ENCODE data around the gene ARID1B.

ARID1B gene

DNA sequence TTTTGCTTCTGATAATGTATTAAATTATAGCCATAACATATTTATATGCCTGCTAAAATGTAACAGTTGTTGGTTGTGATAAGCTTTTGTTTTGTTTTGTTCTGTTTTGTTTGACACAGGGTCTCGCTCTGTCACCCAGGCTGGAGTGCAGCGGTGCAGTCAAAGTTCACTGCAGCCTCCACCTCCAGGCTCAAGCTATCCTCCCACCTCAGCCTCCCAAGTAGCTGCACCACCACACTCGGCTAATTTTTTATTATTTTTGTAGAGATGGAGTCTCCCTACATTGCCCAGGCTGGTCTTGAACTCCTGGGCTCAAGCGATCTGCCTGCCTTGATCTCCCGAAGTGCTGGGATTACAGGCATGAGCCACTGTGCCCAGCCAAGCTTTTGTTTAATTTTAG lies 157.8 kb downstream of the ARID1B start:
- Histone ChIP-seq H3K27me3 (ENCODE audit: insufficient read depth, low read length, poor library complexity) (no peaks in the 10 kb centered on the region), H3K4me3 (ENCODE audit: low read depth in 1 of 2, low read length in 2 of 2) (no peak overlapping the region), H3K79me2 (ENCODE audit: insufficient read depth, low read length) (peaks cover 93% of the 10 kb centered on the region), H3K9ac (ENCODE audit: low read depth, low read length) (no peak overlapping the region), H3K4me1 (ENCODE audit: insufficient read depth, low read length) (no peaks in the 10 kb centered on the region), H4K20me1 (ENCODE audit: insufficient read depth, low read length) (peaks cover 45% of the 10 kb centered on the region; the same call in 1 of the 2 replicates), H2AFZ (ENCODE audit: low read depth, low read length) (no peak overlapping the region), H3K4me2 (ENCODE audit: insufficient read depth, low read length) (no peak overlapping the region), H3K27ac (ENCODE audit: low read length) (no peak overlapping the region), H3K36me3 (ENCODE audit: insufficient read depth, low read length) (peaks cover 11% of the 10 kb centered on the region), H3K9me3 (ENCODE audit: insufficient read depth, low read length, severe bottlenecking) (no peaks in the 10 kb centered on the region)
- DNase-seq = no peak
- ATAC-seq (ENCODE audit: insufficient read depth, low read depth) = no peak
- TF ChIP-seq, protein P1, sequence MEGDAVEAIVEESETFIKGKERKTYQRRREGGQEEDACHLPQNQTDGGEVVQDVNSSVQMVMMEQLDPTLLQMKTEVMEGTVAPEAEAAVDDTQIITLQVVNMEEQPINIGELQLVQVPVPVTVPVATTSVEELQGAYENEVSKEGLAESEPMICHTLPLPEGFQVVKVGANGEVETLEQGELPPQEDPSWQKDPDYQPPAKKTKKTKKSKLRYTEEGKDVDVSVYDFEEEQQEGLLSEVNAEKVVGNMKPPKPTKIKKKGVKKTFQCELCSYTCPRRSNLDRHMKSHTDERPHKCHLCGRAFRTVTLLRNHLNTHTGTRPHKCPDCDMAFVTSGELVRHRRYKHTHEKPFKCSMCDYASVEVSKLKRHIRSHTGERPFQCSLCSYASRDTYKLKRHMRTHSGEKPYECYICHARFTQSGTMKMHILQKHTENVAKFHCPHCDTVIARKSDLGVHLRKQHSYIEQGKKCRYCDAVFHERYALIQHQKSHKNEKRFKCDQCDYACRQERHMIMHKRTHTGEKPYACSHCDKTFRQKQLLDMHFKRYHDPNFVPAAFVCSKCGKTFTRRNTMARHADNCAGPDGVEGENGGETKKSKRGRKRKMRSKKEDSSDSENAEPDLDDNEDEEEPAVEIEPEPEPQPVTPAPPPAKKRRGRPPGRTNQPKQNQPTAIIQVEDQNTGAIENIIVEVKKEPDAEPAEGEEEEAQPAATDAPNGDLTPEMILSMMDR (IDR thresholded peaks at IDR 0.05; ENCODE audit: borderline replicate concordance, extremely low read depth, low read length, poor library complexity, severe bottlenecking) = no peak
- TF ChIP-seq EZH2 (IDR thresholded peaks at IDR 0.05; ENCODE audit: borderline replicate concordance, low read depth, low read length, severe bottlenecking) = no peak

DNA sequence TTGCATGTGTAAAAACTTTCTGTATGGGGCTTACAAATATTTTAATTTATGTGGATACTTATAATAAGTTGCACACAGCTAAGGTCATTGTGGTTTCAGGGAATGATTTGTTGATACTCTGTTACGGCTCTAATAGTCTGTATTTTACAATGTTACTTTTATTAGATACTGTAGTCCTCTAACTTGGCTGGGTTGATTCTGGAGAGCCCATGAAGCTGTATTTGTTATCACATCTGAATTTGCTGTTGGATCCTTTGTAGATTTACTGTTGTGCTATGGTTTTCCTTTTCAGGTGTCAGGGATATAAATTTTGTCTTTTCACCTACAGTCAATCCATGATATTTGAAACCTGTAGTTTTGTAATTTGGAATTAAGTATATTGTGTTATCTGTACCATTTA lies 161.0 kb downstream of the ARID1B start:
- H3K36me3 ChIP-seq (ENCODE audit: insufficient read depth, low read length) = peaks cover 11% of the 10 kb centered on the region
- no peaks in the 10 kb centered on the region for H3K4me1 ChIP-seq (ENCODE audit: insufficient read depth, low read length)
- ATAC-seq (ENCODE audit: insufficient read depth, low read depth) (no peak), DNase-seq (no peak)
- H3K27ac ChIP-seq (ENCODE audit: low read length) = no peak overlapping the region
- H3K79me2 ChIP-seq (ENCODE audit: insufficient read depth, low read length) = peaks cover 95% of the 10 kb centered on the region
- no peak for TF ChIP-seq EZH2 (IDR thresholded peaks at IDR 0.05; ENCODE audit: borderline replicate concordance, low read depth, low read length, severe bottlenecking)
- TF ChIP-seq, protein P1 (IDR thresholded peaks at IDR 0.05; ENCODE audit: borderline replicate concordance, extremely low read depth, low read length, poor library complexity, severe bottlenecking) = no peak
- H3K9me3 ChIP-seq (ENCODE audit: insufficient read depth, low read length, severe bottlenecking) = no peaks in the 10 kb centered on the region
- no peaks in the 10 kb centered on the region for H3K27me3 ChIP-seq (ENCODE audit: insufficient read depth, low read length, poor library complexity)
- no peak overlapping the region for H3K9ac ChIP-seq (ENCODE audit: low read depth, low read length)
- no peak overlapping the region for H3K4me3 ChIP-seq (ENCODE audit: low read depth in 1 of 2, low read length in 2 of 2)
- peaks cover 49% of the 10 kb centered on the region; the same call in 1 of the 2 replicates for H4K20me1 ChIP-seq (ENCODE audit: insufficient read depth, low read length)
- H3K4me2 ChIP-seq (ENCODE audit: insufficient read depth, low read length) = no peak overlapping the region
- H2AFZ ChIP-seq (ENCODE audit: low read depth, low read length) = no peak overlapping the region

DNA sequence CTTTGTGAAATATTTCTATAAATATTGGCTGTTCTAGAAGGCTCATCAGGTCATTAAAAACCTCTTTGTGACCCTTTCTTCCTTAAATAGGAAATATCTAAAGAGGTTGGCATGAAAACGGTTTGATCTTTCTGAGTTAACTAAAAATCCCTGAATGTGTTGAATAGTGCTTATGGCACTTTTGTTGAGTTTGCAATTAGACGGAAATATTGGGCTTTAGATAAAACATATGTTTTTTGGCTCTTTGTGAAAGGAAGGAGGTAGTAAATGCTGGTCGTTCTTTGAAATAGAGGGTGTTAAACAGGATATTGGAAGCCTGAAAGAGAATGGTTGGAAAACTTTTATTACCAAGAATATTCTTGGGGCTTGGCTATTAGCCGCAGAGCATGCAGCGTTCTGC lies 163.0 kb downstream of the ARID1B start:
- DNase-seq (no peak), ATAC-seq (ENCODE audit: insufficient read depth, low read depth) (no peak)
- no peak overlapping the region for H3K4me3 ChIP-seq (ENCODE audit: low read depth in 1 of 2, low read length in 2 of 2)
- peaks cover 52% of the 10 kb centered on the region for H4K20me1 ChIP-seq (ENCODE audit: insufficient read depth, low read length)
- H3K9me3 ChIP-seq (ENCODE audit: insufficient read depth, low read length, severe bottlenecking) = no peaks in the 10 kb centered on the region
- TF ChIP-seq EZH2 (IDR thresholded peaks at IDR 0.05; ENCODE audit: borderline replicate concordance, low read depth, low read length, severe bottlenecking) = no peak
- TF ChIP-seq, protein P1 (IDR thresholded peaks at IDR 0.05; ENCODE audit: borderline replicate concordance, extremely low read depth, low read length, poor library complexity, severe bottlenecking) = no peak
- no peak overlapping the region for H3K27ac ChIP-seq (ENCODE audit: low read length)
- H3K9ac ChIP-seq (ENCODE audit: low read depth, low read length) = no peak overlapping the region
- no peaks in the 10 kb centered on the region for H3K4me1 ChIP-seq (ENCODE audit: insufficient read depth, low read length)
- H3K4me2 ChIP-seq (ENCODE audit: insufficient read depth, low read length) = no peak overlapping the region
- H3K79me2 ChIP-seq (ENCODE audit: insufficient read depth, low read length) = peaks cover 96% of the 10 kb centered on the region
- no peak overlapping the region for H2AFZ ChIP-seq (ENCODE audit: low read depth, low read length)
- no peaks in the 10 kb centered on the region for H3K27me3 ChIP-seq (ENCODE audit: insufficient read depth, low read length, poor library complexity)
- H3K36me3 ChIP-seq (ENCODE audit: insufficient read depth, low read length) = peaks cover 8% of the 10 kb centered on the region

DNA sequence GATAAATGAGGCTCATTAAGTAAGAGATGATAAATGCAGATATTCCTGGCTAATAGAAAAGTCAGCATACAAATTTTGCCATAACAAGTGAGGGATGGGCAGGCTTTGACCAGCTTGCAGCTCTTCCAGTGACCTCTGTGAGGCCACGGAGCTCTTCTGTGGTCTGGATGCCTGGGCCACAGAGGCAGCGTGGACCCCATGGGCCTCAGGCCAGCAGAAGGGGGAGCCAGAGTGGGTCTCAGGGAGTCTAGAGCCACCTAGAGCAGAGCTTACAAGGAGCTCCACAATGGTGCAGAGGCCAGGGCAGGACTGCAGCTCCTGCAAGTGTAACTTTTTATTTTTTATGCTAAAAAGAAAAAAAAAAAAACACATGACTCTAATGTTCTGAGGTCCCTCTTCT lies 165.1 kb downstream of the ARID1B start:
- no peaks in the 10 kb centered on the region for H3K4me1 ChIP-seq (ENCODE audit: insufficient read depth, low read length)
- no peaks in the 10 kb centered on the region for H3K36me3 ChIP-seq (ENCODE audit: insufficient read depth, low read length)
- ATAC-seq (ENCODE audit: insufficient read depth, low read depth) (peak; percentile 22; the same call in 1 of the 3 replicates), DNase-seq (no peak)
- H2AFZ ChIP-seq (ENCODE audit: low read depth, low read length) = no peak overlapping the region
- no peak overlapping the region for H3K27ac ChIP-seq (ENCODE audit: low read length)
- H3K4me3 ChIP-seq (ENCODE audit: low read depth in 1 of 2, low read length in 2 of 2) = no peak overlapping the region
- H4K20me1 ChIP-seq (ENCODE audit: insufficient read depth, low read length) = peaks cover 62% of the 10 kb centered on the region
- no peak for TF ChIP-seq EZH2 (IDR thresholded peaks at IDR 0.05; ENCODE audit: borderline replicate concordance, low read depth, low read length, severe bottlenecking)
- TF ChIP-seq, protein P1 (IDR thresholded peaks at IDR 0.05; ENCODE audit: borderline replicate concordance, extremely low read depth, low read length, poor library complexity, severe bottlenecking) = no peak
- H3K9me3 ChIP-seq (ENCODE audit: insufficient read depth, low read length, severe bottlenecking) = no peaks in the 10 kb centered on the region
- no peak overlapping the region for H3K4me2 ChIP-seq (ENCODE audit: insufficient read depth, low read length)
- peaks cover 96% of the 10 kb centered on the region for H3K79me2 ChIP-seq (ENCODE audit: insufficient read depth, low read length)
- H3K9ac ChIP-seq (ENCODE audit: low read depth, low read length) = no peak overlapping the region
- no peaks in the 10 kb centered on the region for H3K27me3 ChIP-seq (ENCODE audit: insufficient read depth, low read length, poor library complexity)

All from DND-41 (cell line).